ENCODE data around the gene ASRGL1.
"Not testable (repeated sequence)": the region's sequence is repeated elsewhere in the genome, so short reads cannot be mapped to it uniquely, and the experiment has no call there.

Gene ASRGL1

DNA sequence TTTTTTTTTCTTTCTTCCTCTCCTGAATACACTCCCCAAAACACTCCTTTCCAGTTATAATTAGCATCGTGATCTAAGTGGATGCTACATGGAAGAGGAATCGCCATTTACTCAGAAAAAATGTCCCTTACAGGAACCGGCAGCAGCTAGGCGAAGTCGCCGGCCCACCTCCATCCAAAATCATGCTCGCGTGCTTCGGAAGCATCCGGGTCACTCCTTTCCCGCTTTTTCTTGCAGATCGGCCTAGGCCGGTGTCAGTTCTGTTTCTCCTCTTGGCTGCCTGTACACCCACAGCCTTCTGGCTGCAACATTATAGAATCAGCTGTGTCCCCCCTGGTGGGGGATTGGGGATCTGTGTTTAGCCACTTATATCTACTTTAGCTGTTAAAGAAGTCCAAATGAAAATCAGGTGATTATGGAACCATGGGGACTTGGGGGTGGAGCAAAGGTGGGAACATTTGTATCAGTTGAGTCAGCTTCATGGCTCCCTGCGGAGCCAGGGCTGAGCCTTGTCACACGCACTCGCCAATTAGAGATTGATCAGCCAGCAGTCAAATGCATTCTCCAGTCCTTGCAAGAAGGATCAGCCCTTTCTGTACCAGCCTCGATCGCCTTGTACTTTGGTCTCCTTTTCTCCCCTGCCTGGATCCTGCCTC is 36.3 kb downstream of the ASRGL1 start:
- H3K4me1 ChIP-seq (ENCODE audit: insufficient read depth, poor library complexity, severe bottlenecking): no peaks in the 10 kb centered on the region
- H3K9me3 ChIP-seq (ENCODE audit: severe bottlenecking): no peaks in the 10 kb centered on the region
- H3K36me3 ChIP-seq (ENCODE audit: low read depth): no peaks in the 10 kb centered on the region

DNA sequence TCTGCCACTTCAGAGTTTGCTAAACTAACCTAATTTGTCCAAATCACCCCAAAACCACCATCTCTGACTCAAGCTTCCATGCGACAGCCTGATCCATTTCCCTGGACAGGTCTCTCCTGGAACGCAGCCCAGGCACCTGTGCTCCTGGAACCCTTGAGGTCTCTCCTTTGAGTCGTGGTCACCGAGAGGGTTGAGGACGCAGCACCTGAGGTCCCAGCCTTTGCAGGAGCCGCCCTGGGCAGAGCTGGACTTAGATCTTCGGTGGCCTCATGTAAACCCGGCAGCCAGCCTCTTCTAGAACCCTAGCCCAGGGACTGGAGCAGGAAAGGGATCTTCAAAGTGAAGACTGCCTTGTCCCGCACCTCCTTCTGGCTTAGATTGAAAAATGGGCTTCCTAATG is 37.6 kb downstream of the ASRGL1 start:
- no peak overlapping the region for H3K4me3 ChIP-seq (ENCODE audit: severe bottlenecking)
- H3K9me3 ChIP-seq (ENCODE audit: severe bottlenecking): no peaks in the 10 kb centered on the region
- no peaks in the 10 kb centered on the region for H3K27me3 ChIP-seq (ENCODE audit: insufficient read depth, poor library complexity, severe bottlenecking)
- no peak for TF ChIP-seq CTCF (IDR thresholded peaks at IDR 0.05; ENCODE audit: poor library complexity, severe bottlenecking)
- no peaks in the 10 kb centered on the region for H3K36me3 ChIP-seq (ENCODE audit: low read depth)
- H3K27ac ChIP-seq (ENCODE audit: poor library complexity, severe bottlenecking): no peak overlapping the region
- DNase-seq (ENCODE audit: low spot score) (no peak), ATAC-seq (ENCODE audit: low read depth) (no peak)
- no peaks in the 10 kb centered on the region for H3K4me1 ChIP-seq (ENCODE audit: insufficient read depth, poor library complexity, severe bottlenecking)

More for the DNA sequence above, 36.3 kb downstream of the ASRGL1 start:
- DNase-seq (ENCODE audit: low spot score): no peak
- no peaks in the 10 kb centered on the region for H3K27me3 ChIP-seq (ENCODE audit: insufficient read depth, poor library complexity, severe bottlenecking)
- no peak for TF ChIP-seq CTCF (IDR thresholded peaks at IDR 0.05; ENCODE audit: poor library complexity, severe bottlenecking)
- no peak overlapping the region for H3K4me3 ChIP-seq (ENCODE audit: severe bottlenecking)
- H3K27ac ChIP-seq (ENCODE audit: poor library complexity, severe bottlenecking): no peak overlapping the region
- no peak for ATAC-seq (ENCODE audit: low read depth)

- H3K4me3 ChIP-seq (ENCODE audit: severe bottlenecking); DNase-seq (ENCODE audit: low spot score); H3K36me3 ChIP-seq (ENCODE audit: low read depth); H3K27me3 ChIP-seq (ENCODE audit: insufficient read depth, poor library complexity, severe bottlenecking); H3K4me1 ChIP-seq (ENCODE audit: insufficient read depth, poor library complexity, severe bottlenecking); H3K9me3 ChIP-seq (ENCODE audit: severe bottlenecking); ATAC-seq (ENCODE audit: low read depth); H3K27ac ChIP-seq (ENCODE audit: poor library complexity, severe bottlenecking): not testable (repeated sequence)
- TF ChIP-seq CTCF (IDR thresholded peaks at IDR 0.05; ENCODE audit: poor library complexity, severe bottlenecking): peak; percentile 42
Measured at GRCh38 chr11:62378459-62379063, 41.3 kb downstream of the ASRGL1 start.

DNA sequence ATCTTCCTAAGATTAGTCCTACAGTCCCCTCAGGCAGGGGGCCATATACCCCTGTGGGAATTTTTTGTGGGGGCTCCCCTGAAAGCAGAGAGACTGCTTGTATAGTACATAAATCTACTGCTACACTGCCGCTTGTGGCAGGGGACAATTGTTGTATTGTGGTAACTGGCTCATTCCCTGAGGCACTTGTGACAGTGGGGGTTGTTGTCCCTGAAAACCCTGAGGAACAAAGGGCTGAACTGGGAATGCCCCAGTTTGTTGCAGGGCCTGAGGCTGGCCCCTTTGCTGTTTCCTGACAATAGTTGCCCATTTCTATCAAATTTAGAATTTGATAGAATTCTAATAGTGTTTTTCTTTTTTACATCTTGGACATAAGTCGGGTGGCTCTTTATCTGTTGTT is 42.3 kb downstream of the ASRGL1 start:
- not testable (repeated sequence) for DNase-seq (ENCODE audit: low spot score); H3K9me3 ChIP-seq (ENCODE audit: severe bottlenecking); H3K4me1 ChIP-seq (ENCODE audit: insufficient read depth, poor library complexity, severe bottlenecking); H3K4me3 ChIP-seq (ENCODE audit: severe bottlenecking); ATAC-seq (ENCODE audit: low read depth); H3K36me3 ChIP-seq (ENCODE audit: low read depth); H3K27me3 ChIP-seq (ENCODE audit: insufficient read depth, poor library complexity, severe bottlenecking); H3K27ac ChIP-seq (ENCODE audit: poor library complexity, severe bottlenecking)

GRCh38 chr11:62380821-62381245 is 43.6 kb downstream of the ASRGL1 start:
- not testable (repeated sequence) for H3K4me1 ChIP-seq (ENCODE audit: insufficient read depth, poor library complexity, severe bottlenecking); DNase-seq (ENCODE audit: low spot score); H3K27ac ChIP-seq (ENCODE audit: poor library complexity, severe bottlenecking); H3K9me3 ChIP-seq (ENCODE audit: severe bottlenecking); H3K36me3 ChIP-seq (ENCODE audit: low read depth); H3K4me3 ChIP-seq (ENCODE audit: severe bottlenecking); H3K27me3 ChIP-seq (ENCODE audit: insufficient read depth, poor library complexity, severe bottlenecking)
- peak; percentile 83 for TF ChIP-seq CTCF (IDR thresholded peaks at IDR 0.05; ENCODE audit: poor library complexity, severe bottlenecking)
- peak; percentile 87 for ATAC-seq (ENCODE audit: low read depth)
